ENCODE measurements around the gene ZNF286A.

DNA sequence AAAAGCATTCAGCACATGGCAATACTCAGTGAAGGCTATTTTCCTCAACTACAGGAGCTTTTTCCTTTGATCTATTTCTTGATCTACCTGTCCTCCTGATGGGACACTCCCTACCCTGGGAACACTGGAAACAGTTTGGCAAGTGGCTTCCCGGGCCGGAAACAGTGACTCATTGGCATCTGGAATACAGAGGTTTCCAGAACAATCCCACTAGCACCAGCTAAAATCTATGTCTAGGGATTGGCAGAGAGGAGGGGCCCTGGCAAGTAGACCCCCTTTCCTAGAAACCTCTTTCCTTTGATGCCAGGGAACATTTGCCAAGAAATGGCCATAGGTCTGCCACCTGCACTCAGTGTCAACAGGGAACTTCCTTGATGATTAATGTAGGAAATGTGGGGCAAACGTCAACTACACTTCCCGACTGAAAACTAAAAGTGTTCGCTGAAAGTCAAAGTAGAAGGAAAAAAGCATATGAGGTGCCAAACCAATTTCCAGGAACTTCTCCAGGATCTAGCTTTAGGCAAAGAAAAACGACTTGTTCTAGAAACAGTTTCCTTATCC is 49.6 kb upstream of the ZNF286A start:
- TF ChIP-seq, protein P1, sequence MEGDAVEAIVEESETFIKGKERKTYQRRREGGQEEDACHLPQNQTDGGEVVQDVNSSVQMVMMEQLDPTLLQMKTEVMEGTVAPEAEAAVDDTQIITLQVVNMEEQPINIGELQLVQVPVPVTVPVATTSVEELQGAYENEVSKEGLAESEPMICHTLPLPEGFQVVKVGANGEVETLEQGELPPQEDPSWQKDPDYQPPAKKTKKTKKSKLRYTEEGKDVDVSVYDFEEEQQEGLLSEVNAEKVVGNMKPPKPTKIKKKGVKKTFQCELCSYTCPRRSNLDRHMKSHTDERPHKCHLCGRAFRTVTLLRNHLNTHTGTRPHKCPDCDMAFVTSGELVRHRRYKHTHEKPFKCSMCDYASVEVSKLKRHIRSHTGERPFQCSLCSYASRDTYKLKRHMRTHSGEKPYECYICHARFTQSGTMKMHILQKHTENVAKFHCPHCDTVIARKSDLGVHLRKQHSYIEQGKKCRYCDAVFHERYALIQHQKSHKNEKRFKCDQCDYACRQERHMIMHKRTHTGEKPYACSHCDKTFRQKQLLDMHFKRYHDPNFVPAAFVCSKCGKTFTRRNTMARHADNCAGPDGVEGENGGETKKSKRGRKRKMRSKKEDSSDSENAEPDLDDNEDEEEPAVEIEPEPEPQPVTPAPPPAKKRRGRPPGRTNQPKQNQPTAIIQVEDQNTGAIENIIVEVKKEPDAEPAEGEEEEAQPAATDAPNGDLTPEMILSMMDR (IDR thresholded peaks at IDR 0.05): no peak
- TF ChIP-seq POLR2AphosphoS5 (IDR thresholded peaks at IDR 0.05): peak; percentile 17 to 65 (median 29)
